ENCODE measurements around the gene FOXO1. TPM values are rescaled to one million over a fixed set of nuclear protein-coding genes. Genes with fewer than 3 reads are reported as not detected.

Gene FOXO1
- total RNA-seq, 2 experiments from 2014 or later, result 29.2 to 42.1 TPM

DNA sequence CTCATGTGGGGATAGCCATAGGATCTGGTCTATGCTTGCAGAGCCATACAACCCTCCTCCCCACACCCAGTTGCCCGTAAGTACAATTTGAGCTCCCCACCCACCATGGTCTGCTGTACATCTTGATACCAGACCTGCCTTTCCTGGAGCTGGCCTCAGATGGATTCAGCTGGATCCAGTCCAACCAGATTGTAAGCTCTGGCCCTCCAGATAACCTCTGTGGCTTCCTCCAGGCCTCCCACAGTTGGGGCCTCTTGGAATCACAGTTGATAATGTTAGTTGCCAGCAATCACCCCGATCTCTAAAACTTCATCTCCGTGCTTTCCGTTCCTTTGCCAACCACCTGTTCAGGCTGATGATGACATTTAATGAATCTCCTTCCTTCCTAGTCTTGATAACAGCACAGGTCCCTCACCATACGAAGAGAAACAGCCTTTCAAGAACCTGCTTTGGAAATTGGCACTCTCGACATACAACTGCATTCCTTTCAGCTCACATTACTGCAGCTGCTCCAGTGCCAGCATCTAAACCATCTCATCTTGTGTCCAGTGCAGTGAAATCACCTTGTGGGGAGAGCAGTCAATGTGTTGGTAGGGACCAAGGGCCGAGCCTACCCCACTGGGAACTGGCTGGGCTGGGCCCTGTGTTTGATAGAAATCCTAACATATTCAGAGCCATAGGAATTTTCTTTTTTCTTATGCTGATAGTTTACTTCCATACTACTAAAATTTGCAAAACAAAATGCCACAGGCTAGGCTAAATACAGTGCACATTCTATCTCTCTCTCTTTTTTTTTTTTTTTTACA is 15.1 kb upstream of the FOXO1 start:
- Histone ChIP-seq H3K36me3 (ENCODE audit: insufficient read depth, low read length) (no peaks in the 10 kb centered on the region), H2AFZ (ENCODE audit: low read length) (peak overlapping the region; percentile 79; the same call in 1 of the 2 replicates), H3K4me3 (ENCODE audit: low read depth, low read length, poor library complexity, severe bottlenecking) (peak overlapping the region; percentile 0), H3K9me2 (ENCODE audit: insufficient read depth, low read length) (no peaks in the 10 kb centered on the region), H3K27ac (ENCODE audit: low read depth, low read length, poor library complexity, severe bottlenecking) (no peak overlapping the region), H3K4me2 (ENCODE audit: low read length) (peak overlapping the region; percentile 44), H4K20me1 (ENCODE audit: insufficient read depth, low read length) (no peaks in the 10 kb centered on the region), H3K4me1 (ENCODE audit: insufficient read depth, low read length, poor library complexity, severe bottlenecking) (peaks cover 39% of the 10 kb centered on the region), H3K79me2 (ENCODE audit: insufficient read depth, low read depth, low read length) (no peaks in the 10 kb centered on the region), H3K9me3 (ENCODE audit: low read length) (no peaks in the 10 kb centered on the region)
- BruUV-seq (replicated peaks), result no TSS peak
- intact Hi-C loops (cut with micrococcal nuclease; ENCODE audit: unreplicated experiment), result loop anchor here (1.0 to 5.0 kb wide), 4 partner anchors 554 to 997 kb away; no protein-coding TSS in a partner anchor
- CTCF ChIA-PET (ENCODE audit: unreplicated experiment), result interaction anchor here (0.6 to 3.4 kb wide), 5 partner anchors 9 to 213 kb away, joined by 3 to 26 read pairs (median 4); no protein-coding TSS in a partner anchor
- DNase-seq (ENCODE audit: low spot score), result no peak
- TF ChIP-seq, protein P1, sequence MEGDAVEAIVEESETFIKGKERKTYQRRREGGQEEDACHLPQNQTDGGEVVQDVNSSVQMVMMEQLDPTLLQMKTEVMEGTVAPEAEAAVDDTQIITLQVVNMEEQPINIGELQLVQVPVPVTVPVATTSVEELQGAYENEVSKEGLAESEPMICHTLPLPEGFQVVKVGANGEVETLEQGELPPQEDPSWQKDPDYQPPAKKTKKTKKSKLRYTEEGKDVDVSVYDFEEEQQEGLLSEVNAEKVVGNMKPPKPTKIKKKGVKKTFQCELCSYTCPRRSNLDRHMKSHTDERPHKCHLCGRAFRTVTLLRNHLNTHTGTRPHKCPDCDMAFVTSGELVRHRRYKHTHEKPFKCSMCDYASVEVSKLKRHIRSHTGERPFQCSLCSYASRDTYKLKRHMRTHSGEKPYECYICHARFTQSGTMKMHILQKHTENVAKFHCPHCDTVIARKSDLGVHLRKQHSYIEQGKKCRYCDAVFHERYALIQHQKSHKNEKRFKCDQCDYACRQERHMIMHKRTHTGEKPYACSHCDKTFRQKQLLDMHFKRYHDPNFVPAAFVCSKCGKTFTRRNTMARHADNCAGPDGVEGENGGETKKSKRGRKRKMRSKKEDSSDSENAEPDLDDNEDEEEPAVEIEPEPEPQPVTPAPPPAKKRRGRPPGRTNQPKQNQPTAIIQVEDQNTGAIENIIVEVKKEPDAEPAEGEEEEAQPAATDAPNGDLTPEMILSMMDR (conservative IDR thresholded peaks at IDR 0.05; ENCODE audit: low read length), result no peak
- TF ChIP-seq EZH2phosphoT487 (IDR thresholded peaks at IDR 0.05; ENCODE audit: borderline replicate concordance, low read depth, low read length), result no peak
- POLR2A ChIA-PET, result interaction anchor here (0.6 to 1.4 kb wide), 7 partner anchors 9 to 1258 kb away, joined by 3 to 7 read pairs (median 3); no protein-coding TSS in a partner anchor

DNA sequence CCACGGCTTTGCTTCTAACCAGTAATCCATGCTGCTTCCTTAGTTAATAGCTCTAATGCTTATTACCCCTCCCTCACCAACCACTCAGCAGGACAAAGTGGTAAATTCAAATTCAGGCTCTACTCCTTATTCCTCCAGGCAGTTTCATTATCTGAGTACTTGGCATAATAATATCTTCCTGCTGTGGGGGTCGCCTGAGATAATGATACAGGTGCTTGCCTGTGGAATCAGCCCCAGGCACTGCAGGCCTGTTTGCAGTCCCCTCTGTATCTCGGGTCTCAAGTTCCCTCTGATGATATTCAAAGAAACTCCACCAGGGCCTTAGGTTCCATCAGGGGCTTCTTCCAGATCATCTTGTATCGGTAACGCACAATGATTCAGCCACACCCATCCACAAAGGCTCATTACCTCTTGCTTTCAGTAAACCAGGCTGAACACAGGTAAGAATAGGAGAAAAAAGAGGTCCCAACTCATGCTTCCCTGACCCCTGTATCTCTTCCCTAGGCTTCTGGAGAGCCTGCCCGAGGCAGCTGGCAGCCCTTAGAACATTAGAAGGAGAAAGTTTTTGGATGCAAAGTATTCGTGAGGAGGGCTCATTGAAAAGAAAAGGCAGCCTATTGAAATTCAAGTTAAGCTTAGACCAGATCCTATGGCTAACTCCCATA is 14.3 kb upstream of the FOXO1 start:
- Histone ChIP-seq H3K27ac (ENCODE audit: low read depth, low read length, poor library complexity, severe bottlenecking) (no peak overlapping the region), H4K20me1 (ENCODE audit: insufficient read depth, low read length) (no peaks in the 10 kb centered on the region), H3K4me3 (ENCODE audit: low read depth, low read length, poor library complexity, severe bottlenecking) (no peak overlapping the region), H3K36me3 (ENCODE audit: insufficient read depth, low read length) (no peaks in the 10 kb centered on the region), H3K9me3 (ENCODE audit: low read length) (no peaks in the 10 kb centered on the region), H2AFZ (ENCODE audit: low read length) (peak overlapping the region; percentile 79; the same call in 1 of the 2 replicates), H3K9me2 (ENCODE audit: insufficient read depth, low read length) (no peaks in the 10 kb centered on the region), H3K4me2 (ENCODE audit: low read length) (peak overlapping the region; percentile 44), H3K4me1 (ENCODE audit: insufficient read depth, low read length, poor library complexity, severe bottlenecking) (peaks cover 39% of the 10 kb centered on the region), H3K79me2 (ENCODE audit: insufficient read depth, low read depth, low read length) (no peaks in the 10 kb centered on the region)
- BruUV-seq (replicated peaks), result no TSS peak
- no peak for TF ChIP-seq EZH2phosphoT487 (IDR thresholded peaks at IDR 0.05; ENCODE audit: borderline replicate concordance, low read depth, low read length)
- TF ChIP-seq, protein P1 (conservative IDR thresholded peaks at IDR 0.05; ENCODE audit: low read length), result no peak
- POLR2A ChIA-PET, result interaction anchor here (0.9 kb wide), 1 partner anchor 8 kb away, joined by 4 read pairs; no protein-coding TSS in a partner anchor
- no peak for DNase-seq (ENCODE audit: low spot score)
- CTCF ChIA-PET (ENCODE audit: unreplicated experiment), result interaction anchor here (0.6 to 3.4 kb wide), 3 partner anchors 12 to 100 kb away, joined by 3 to 26 read pairs (median 3); no protein-coding TSS in a partner anchor
- intact Hi-C loops (cut with micrococcal nuclease; ENCODE audit: unreplicated experiment), result loop anchor here (5.0 kb wide), 2 partner anchors 553 to 903 kb away; no protein-coding TSS in a partner anchor
